Fibroblast of pulmonary artery (primary cell): Measurements from ENCODE around the gene CDT1.

Experiments
- DNase-seq: peaks from one replicate; pipeline ENCODE4 v3.0.0-alpha.2; 2010; ENCODE audit warnings: low read depth
- H3K4me3 ChIP-seq: replicated peaks from 2 replicates; pipeline ENCODE4 v1.5.1; 2011; ENCODE audit warnings: low read depth, mild to moderate bottlenecking, control low read depth, low read length, moderate library complexity
- TF ChIP-seq, protein P1 (sequence below): IDR thresholded peaks from 2 replicates; pipeline ENCODE4 v1.5.1; 2011; ENCODE audit warnings: mild to moderate bottlenecking, control low read depth, low read length, inconsistent platforms; ENCODE audit errors: missing control alignments

CDT1 gene

DNA sequence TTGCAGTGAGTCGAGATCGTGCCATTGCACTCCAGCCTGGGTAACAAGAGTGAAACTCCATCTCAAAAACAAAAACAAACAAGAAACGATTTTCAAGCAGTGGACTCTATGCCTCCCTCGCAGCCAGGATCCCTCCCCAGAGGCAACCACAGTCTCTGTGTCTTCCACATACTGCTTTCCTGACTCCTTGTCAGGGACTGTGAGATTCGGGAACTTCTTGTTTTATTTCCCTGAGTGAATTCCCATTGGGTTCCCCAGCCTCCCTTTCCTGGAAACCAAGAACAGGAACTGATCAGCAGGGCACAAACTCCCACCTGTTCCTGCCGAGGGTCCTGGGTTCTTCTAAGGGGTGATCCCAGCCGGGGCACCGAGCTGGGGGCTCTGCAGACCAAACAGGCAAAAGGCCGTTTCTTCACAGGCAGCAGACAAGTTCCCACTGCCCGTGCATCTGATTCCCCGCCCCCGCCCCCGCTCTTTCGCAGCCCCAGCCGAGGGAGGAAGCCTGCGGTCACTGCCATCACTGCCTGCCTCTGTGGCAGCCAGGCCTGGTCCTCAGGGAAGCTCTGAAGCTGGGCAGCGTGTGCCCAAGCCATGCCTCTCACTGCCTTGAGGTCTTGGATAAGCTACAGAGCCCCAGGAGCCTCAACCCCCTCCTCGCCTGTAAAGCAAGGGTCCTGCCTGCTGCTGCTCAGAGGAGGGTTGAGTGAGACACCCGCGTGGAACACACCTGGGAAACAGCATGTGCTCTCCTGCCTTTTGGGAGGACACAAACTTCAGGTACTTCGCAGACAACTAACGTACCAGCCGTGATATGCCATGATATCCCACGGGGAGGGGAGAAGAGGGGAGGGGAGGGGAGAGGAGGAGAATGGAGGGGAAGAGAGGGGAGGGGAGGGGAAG is 13.0 kb upstream of the CDT1 start:
- H3K4me3 ChIP-seq = no peak overlapping the region
- no peak for DNase-seq

DNA sequence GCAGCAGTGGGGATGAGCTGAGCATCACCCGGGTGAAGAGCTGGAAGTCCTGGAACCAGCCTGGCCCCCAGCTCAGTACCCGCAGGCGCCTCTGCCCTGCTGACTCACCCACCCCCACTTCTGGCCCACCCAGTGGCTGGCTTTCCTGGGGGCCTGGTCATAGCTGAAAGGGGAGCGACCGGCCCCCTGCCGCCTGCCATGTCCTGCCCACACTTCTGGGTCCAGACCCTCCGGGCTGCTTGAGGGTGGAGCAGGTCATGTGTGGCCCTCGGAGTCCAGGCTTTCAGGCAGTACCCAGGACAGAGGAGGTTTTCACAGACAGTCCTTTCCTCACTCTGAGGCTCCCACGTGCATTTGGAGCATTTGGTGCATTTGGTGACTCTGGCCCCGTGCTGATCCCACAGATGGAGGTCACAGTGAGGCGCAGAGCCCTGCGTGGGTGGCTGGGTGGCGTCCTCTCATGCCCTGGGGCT is 11.5 kb upstream of the CDT1 start:
- DNase-seq = no peak
- TF ChIP-seq, protein P1, sequence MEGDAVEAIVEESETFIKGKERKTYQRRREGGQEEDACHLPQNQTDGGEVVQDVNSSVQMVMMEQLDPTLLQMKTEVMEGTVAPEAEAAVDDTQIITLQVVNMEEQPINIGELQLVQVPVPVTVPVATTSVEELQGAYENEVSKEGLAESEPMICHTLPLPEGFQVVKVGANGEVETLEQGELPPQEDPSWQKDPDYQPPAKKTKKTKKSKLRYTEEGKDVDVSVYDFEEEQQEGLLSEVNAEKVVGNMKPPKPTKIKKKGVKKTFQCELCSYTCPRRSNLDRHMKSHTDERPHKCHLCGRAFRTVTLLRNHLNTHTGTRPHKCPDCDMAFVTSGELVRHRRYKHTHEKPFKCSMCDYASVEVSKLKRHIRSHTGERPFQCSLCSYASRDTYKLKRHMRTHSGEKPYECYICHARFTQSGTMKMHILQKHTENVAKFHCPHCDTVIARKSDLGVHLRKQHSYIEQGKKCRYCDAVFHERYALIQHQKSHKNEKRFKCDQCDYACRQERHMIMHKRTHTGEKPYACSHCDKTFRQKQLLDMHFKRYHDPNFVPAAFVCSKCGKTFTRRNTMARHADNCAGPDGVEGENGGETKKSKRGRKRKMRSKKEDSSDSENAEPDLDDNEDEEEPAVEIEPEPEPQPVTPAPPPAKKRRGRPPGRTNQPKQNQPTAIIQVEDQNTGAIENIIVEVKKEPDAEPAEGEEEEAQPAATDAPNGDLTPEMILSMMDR = no peak

More for the DNA sequence above, 13.0 kb upstream of the CDT1 start:
- TF ChIP-seq, protein P1 = no peak

DNA sequence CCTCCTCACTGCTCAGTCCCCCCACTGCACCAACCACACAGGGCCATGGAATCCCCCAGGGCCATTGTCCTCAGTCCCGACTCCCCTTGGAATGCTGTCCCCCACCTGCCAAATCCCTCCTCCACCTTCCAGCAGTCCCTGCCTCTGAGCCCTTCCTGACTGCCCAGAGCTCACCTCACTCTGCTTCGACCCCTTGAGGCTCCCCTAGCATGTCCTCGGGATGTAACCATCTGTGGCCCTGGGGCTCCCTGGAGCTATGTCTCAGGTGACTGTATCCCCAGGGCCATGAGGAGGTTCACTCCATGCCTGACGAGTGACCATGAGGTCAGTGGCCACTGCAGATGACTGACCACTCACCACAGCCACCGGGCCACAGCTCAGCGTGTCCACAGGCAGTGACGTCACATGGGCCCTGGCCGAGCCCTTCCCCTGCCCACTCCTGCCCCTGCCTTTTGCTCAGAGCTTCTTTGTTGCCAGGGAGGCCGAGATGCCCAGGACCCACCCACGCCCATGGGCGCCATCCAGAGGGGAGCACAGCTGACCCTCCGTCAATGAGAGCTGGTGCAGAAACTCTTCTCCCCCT is 10.8 kb upstream of the CDT1 start:
- TF ChIP-seq, protein P1 = no peak
- no peak overlapping the region for H3K4me3 ChIP-seq
- no peak for DNase-seq

More for the DNA sequence above, 11.5 kb upstream of the CDT1 start:
- no peak overlapping the region for H3K4me3 ChIP-seq

DNA sequence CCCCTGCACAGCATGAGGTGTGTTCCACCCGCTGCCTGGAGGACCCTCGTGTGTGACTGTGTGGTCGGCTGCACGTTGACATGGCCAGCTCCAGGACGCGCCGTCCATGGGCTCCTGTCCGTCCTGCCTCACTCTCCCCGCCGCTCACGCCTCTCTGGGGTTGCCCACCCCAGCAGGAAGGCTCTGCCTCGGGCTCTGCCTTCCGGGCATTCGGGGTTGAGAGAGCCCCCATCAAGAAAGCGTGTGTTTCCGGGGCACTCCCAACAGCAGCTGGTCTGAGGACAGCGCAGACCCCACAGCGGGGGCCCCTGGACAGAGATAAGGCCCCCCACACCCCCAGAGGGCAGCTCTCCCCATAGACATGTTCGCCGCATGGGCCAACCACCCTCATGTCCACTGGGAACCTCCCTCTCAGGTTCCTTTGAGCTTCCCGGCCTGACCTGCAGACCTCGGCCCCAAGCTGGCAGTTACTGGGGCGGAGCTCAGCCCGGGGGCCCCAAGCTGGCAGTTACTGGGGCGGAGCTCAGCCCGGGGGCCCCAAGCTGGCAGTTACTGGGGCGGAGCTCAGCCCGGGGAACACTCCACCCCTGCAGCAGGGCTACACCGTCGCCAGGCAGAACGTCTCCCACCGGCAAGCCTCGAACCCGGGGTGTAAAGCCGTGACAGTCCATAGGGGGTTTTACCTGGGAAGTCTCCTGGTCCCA is 10.2 kb upstream of the CDT1 start:
- TF ChIP-seq, protein P1 = no peak
- H3K4me3 ChIP-seq = no peak overlapping the region
- DNase-seq = no peak

DNA sequence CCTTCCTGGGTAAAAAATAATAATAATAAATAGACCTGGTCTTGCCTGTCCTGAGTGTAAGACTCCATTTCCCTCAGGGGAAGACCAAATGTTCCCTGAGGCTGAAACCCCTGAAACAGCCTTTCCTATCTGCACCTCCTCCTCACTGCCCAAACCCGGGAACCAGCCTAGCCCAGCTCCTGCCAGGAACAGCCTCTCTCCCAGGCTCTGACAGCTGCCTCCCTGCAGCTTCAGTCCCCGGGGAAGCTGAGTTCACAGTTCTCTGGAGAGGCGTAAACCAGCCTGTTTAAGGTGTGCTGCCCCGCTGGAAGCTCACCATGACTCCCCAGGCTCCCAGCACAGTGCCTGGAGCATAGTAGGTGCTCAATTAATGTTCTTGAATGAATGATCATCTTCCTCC is 7.3 kb upstream of the CDT1 start:
- no peak overlapping the region for H3K4me3 ChIP-seq
- DNase-seq = no peak
- TF ChIP-seq, protein P1 = no peak

DNA sequence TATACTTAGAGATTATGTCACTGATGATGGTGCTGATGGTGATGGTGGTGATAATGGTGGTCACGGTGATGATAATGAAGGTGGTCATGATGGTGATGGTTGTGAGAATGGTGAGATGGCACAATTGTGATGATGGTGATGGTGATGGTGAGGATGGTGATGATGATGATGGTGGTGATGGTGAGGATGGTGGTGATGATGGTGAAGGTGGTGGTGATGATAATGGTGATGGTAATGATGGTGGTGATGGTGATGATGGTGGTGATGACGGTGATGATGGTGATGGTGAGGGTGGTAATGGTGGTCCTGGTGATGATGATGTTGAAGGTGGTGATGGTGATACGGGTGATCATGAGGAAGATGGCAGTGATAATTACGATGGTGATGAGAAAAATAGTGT is 5.5 kb upstream of the CDT1 start:
- TF ChIP-seq, protein P1 = no peak
- no peak for DNase-seq

More for the DNA sequence above, 5.5 kb upstream of the CDT1 start:
- no peak overlapping the region for H3K4me3 ChIP-seq
